SK-N-SH (cell line): ENCODE data around the gene TMEM131L. TPM values are rescaled to one million over a fixed set of nuclear protein-coding genes. Genes with fewer than 3 reads are reported as not detected.

Source experiments
- CTCF ChIA-PET: fragments of 300-600, 350-600 bp; formaldehyde crosslinking; extraction: SDS; loops from one replicate; lab custom pipeline; 2021; lab: Yijun Ruan, JAX
- POLR2A ChIA-PET: fragments of 350-600 bp; sonication (Branson Sonifier 250); formaldehyde crosslinking; extraction: SDS; loops from one replicate; lab custom pipeline; 2020; ENCODE audit warnings: antibody characterized with exemption, inconsistent platforms; lab: Yijun Ruan, JAX
- DNase-seq: peaks from one replicate; pipeline ENCODE4 v3.0.0; 2012
- H2AFZ ChIP-seq: fragments of 200-600 bp; sonication (generic); 2 replicates; pipeline ENCODE4 v1.8.1; 2016; ENCODE audit warnings: antibody characterized with exemption, mild to moderate bottlenecking, low read depth
- H3F3A ChIP-seq: fragments of 200-600 bp; sonication (generic); replicated peaks from 2 replicates; pipeline ENCODE3; 2016; ENCODE audit warnings: antibody characterized with exemption, mild to moderate bottlenecking; ENCODE audit not compliant: insufficient read depth
- H3K27ac ChIP-seq, 2 experiments: fragments of 200-500 bp in 1 of 2; fragments of 200-600 bp in 1 of 2; sonication (Bioruptor generic) in 1 of 2; sonication (generic), shearing (Covaris generic) in 1 of 2; 2 replicates each; pipeline versions ENCODE4 v1.5.1 to v1.6.1; 2014 to 2016; ENCODE audit warnings: low read depth in 2 of 2, inconsistent platforms in 1 of 2, low read length in 1 of 2, mild to moderate bottlenecking in 1 of 2, mixed read lengths in 1 of 2
- H3K27me3 ChIP-seq: fragments of 200-600 bp; sonication (generic), shearing (Covaris generic); 2 replicates; pipeline ENCODE4 v1.6.1; 2016; ENCODE audit warnings: mixed run types; ENCODE audit not compliant: insufficient read depth
- H3K36me3 ChIP-seq, 2 experiments: fragments of 200-500 bp in 1 of 2; fragments of 200-600 bp in 1 of 2; sonication (Bioruptor generic) in 1 of 2; sonication (generic) in 1 of 2; replicated peaks in 1 of 2; 2 replicates each; pipeline versions ENCODE3 to v1.5.1; 2014 to 2016; ENCODE audit warnings: low read length in 1 of 2, mild to moderate bottlenecking in 1 of 2; ENCODE audit not compliant: insufficient read depth in 2 of 2, control insufficient read depth in 1 of 2
- H3K4me1 ChIP-seq, 2 experiments: fragments of 200-500 bp in 1 of 2; fragments of 200-600 bp in 1 of 2; sonication (Bioruptor generic) in 1 of 2; sonication (generic), shearing (Covaris generic) in 1 of 2; 2 replicates each; pipeline versions ENCODE4 v1.5.1 to v1.6.1; 2014 to 2016; ENCODE audit warnings: low read depth in 1 of 2, low read length in 1 of 2, mixed run types in 1 of 2; ENCODE audit not compliant: insufficient read depth in 2 of 2, control insufficient read depth in 1 of 2
- H3K4me2 ChIP-seq: fragments of 200-600 bp; sonication (generic), shearing (Covaris generic); 2 replicates; pipeline ENCODE4 v1.6.1; 2017; ENCODE audit warnings: mixed run types
- H3K4me3 ChIP-seq, 2 experiments: fragments of 200-500 bp in 1 of 2; fragments of 200-600 bp in 1 of 2; sonication (Bioruptor generic) in 1 of 2; sonication (generic), shearing (Covaris generic) in 1 of 2; 2 replicates each; pipeline versions ENCODE4 v1.5.1 to v1.8.1; 2014 to 2016; ENCODE audit warnings: low read depth in 2 of 2, inconsistent platforms in 1 of 2, low read length in 1 of 2, mild to moderate bottlenecking in 1 of 2, mixed read lengths in 1 of 2, moderate library complexity in 1 of 2
- H3K79me2 ChIP-seq: fragments of 200-600 bp; sonication (generic); 2 replicates; pipeline ENCODE4 v1.8.1; 2017; ENCODE audit warnings: mild to moderate bottlenecking; ENCODE audit not compliant: insufficient read depth
- H3K9ac ChIP-seq: fragments of 200-600 bp; sonication (generic); 2 replicates; pipeline ENCODE4 v1.6.1; 2017; ENCODE audit warnings: mixed run types
- H3K9me2 ChIP-seq: fragments of 200-600 bp; sonication (generic); 2 replicates; pipeline ENCODE4 v1.6.1; 2017; ENCODE audit warnings: mixed run types
- H3K9me3 ChIP-seq: fragments of 200-600 bp; sonication (generic); 2 replicates; pipeline ENCODE4 v1.6.1; 2017; ENCODE audit warnings: mixed run types, mild to moderate bottlenecking, moderate library complexity
- H4K20me1 ChIP-seq: fragments of 200-600 bp; sonication (generic); 2 replicates; pipeline ENCODE4 v1.6.1; 2017; ENCODE audit warnings: mild to moderate bottlenecking, mixed run types; ENCODE audit not compliant: insufficient read depth
- ELF1 ChIP-seq: IDR thresholded peaks from 2 replicates; pipeline ENCODE4 v1.4.0; 2012
- EP300 ChIP-seq, 2 experiments: IDR thresholded peaks; 2 replicates each; pipeline versions ENCODE4 v1.4.0 to v1.6.1; 2012; ENCODE audit warnings: borderline replicate concordance in 1 of 2, low read depth in 1 of 2, low read length in 1 of 2
- EZH2phosphoT487 ChIP-seq: fragments of 200-600 bp; sonication (generic); IDR thresholded peaks from 2 replicates; pipeline ENCODE4 v1.6.1; 2017; ENCODE audit warnings: low read depth, mixed run types, mild to moderate bottlenecking, antibody characterized with exemption, moderate library complexity, borderline replicate concordance
- GATA2 ChIP-seq: sonication (generic); formaldehyde crosslinking; IDR thresholded peaks from 2 replicates; pipeline ENCODE4 v1.5.0; 2020; ENCODE audit warnings: mild to moderate bottlenecking, missing genetic modification reagents
- IRF3 ChIP-seq: fragments of 150-350 bp; IDR thresholded peaks from 2 replicates; pipeline ENCODE4 v1.6.1; 2016; ENCODE audit warnings: mild to moderate bottlenecking, low read depth, low read length
- JUND ChIP-seq: IDR thresholded peaks from 2 replicates; pipeline ENCODE4 v1.4.0; 2012
- MXI1 ChIP-seq: IDR thresholded peaks from 2 replicates; pipeline ENCODE4 v1.6.1; 2012; ENCODE audit warnings: mild to moderate bottlenecking, low read depth, low read length, improper control_type of control experiment
- NFIC ChIP-seq: IDR thresholded peaks from 2 replicates; pipeline ENCODE4 v1.4.0; 2012; ENCODE audit warnings: borderline replicate concordance
- NRF1 ChIP-seq: IDR thresholded peaks from 2 replicates; pipeline ENCODE4 v1.6.1; 2012; ENCODE audit warnings: low read depth, mild to moderate bottlenecking, low read length
- PBX3 ChIP-seq: IDR thresholded peaks from 2 replicates; pipeline ENCODE4; 2012
- POLR2AphosphoS5 ChIP-seq: IDR thresholded peaks from 2 replicates; pipeline ENCODE4 v1.6.1; 2012; ENCODE audit warnings: low read depth, low read length
- RCOR1 ChIP-seq: fragments of 150-350 bp; IDR thresholded peaks from 2 replicates; pipeline ENCODE4 v1.6.1; 2017; ENCODE audit warnings: antibody characterized with exemption, low read length
- REST ChIP-seq: IDR thresholded peaks from 2 replicates; pipeline ENCODE4 v1.6.1; 2012; ENCODE audit warnings: mild to moderate bottlenecking, low read depth, low read length, moderate library complexity
- RFX5 ChIP-seq: IDR thresholded peaks from 2 replicates; pipeline ENCODE4 v1.6.1; 2012; ENCODE audit warnings: mild to moderate bottlenecking, improper control_type of control experiment, low read length
- RXRA ChIP-seq: IDR thresholded peaks from 2 replicates; pipeline ENCODE4 v1.4.0; 2012; ENCODE audit warnings: low read depth, mild to moderate bottlenecking, borderline replicate concordance
- SMC3 ChIP-seq: IDR thresholded peaks from 2 replicates; pipeline ENCODE4 v1.6.1; 2012; ENCODE audit warnings: low read depth, low read length, improper control_type of control experiment
- USF1 ChIP-seq: IDR thresholded peaks from 2 replicates; pipeline ENCODE4 v1.4.0; 2012; ENCODE audit warnings: low read depth, borderline replicate concordance
- USF2 ChIP-seq: fragments of 150-350 bp; IDR thresholded peaks from 2 replicates; pipeline ENCODE4 v1.6.1; 2017; ENCODE audit warnings: antibody characterized with exemption, low read length, low read depth, borderline replicate concordance
- YY1 ChIP-seq: IDR thresholded peaks from 2 replicates; pipeline ENCODE4 v1.4.0; 2012; ENCODE audit warnings: low read depth, mild to moderate bottlenecking
- ZBTB33 ChIP-seq: IDR thresholded peaks from 2 replicates; pipeline ENCODE4 v1.4.0; 2012; ENCODE audit warnings: low read depth, borderline replicate concordance
- WGBS: methylation state at CpG from one replicate; pipeline ENCODE4 v1.1.6; 2017; ENCODE audit warnings: low lambda C conversion rate; 5-methylcytosine and 5-hydroxymethylcytosine counted together
- polyA plus RNA-seq, 3 experiments: library from polyadenylated mRNA; depleted of rRNA; stranded (reverse); fragments of >200 nt; gene quantifications; 2 replicates each; pipeline ENCODE4 v1.2.3, GENCODE V29; 2012

The TMEM131L gene
- polyA plus RNA-seq, 1 of the 3 experiments (the other 2 are of a cell fraction) = 6.2 TPM

GRCh38 chr4:153652051-153652784, 186.1 kb downstream of the TMEM131L start:
- TF ChIP-seq NRF1 = no peak
- no peak for TF ChIP-seq GATA2 (CRISPR knock-in tag)
- TF ChIP-seq POLR2AphosphoS5 = no peak
- TF ChIP-seq PBX3 = no peak
- TF ChIP-seq ZBTB33 = no peak
- TF ChIP-seq EZH2phosphoT487 = no peak
- TF ChIP-seq MXI1 = no peak
- no peak for TF ChIP-seq USF2
- no peak for TF ChIP-seq JUND
- no peak for TF ChIP-seq YY1
- no peak for TF ChIP-seq REST
- no peak for TF ChIP-seq NFIC
- no peak for TF ChIP-seq RXRA
- TF ChIP-seq RCOR1 = no peak
- no peak for TF ChIP-seq EP300 (IDR thresholded peaks at IDR 0.05; ENCODE audit: borderline replicate concordance in 1 of 2, low read depth in 1 of 2, low read length in 1 of 2)
- TF ChIP-seq RFX5 = no peak
- no peak for TF ChIP-seq SMC3
- TF ChIP-seq ELF1 = no peak
- TF ChIP-seq IRF3 = no peak
- no peak for TF ChIP-seq USF1
- Histone ChIP-seq H4K20me1 (no peaks in the 10 kb centered on the region), H3K4me2 (no peak overlapping the region), H3K9ac (no peak overlapping the region), H3K4me1 (no peaks in the 10 kb centered on the region; a peak in 1 of 4 replicates), H3K9me3 (no peaks in the 10 kb centered on the region), H3F3A (no peaks in the 10 kb centered on the region), H3K79me2 (no peaks in the 10 kb centered on the region), H3K27me3 (no peaks in the 10 kb centered on the region), H3K27ac (no peak overlapping the region), H3K4me3 (no peak overlapping the region), H3K9me2 (no peaks in the 10 kb centered on the region), H3K36me3 (no peaks in the 10 kb centered on the region), H2AFZ (no peak overlapping the region)
- 79% methylated on average over 11 of the region's 11 CpGs for WGBS
- no peak for DNase-seq
- ChIA-PET POLR2A (no interaction called here), CTCF (interaction anchor here (1.1 to 2.2 kb wide), 2 partner anchors 9 to 12 kb away, joined by 4 to 8 read pairs; no protein-coding TSS in a partner anchor)
